A549 (cell line): Measurements from ENCODE around the gene MYOZ2. TPM values are rescaled to one million over a fixed set of nuclear protein-coding genes. Genes with fewer than 3 reads are reported as not detected.

Experiments
- ATAC-seq, 2 experiments: fragments of 200-7000 bp in 1 of 2; fragments of >200 bp in 1 of 2; cut with Nextera tagmentation in 1 of 2; cut with Tn5 transposase in 1 of 2; 3 replicates each; pipeline versions ENCODE4 v1.8.0 to v1.9.1; 2018 to 2020; ENCODE audit warnings: mild to moderate bottlenecking in 1 of 2, moderate library complexity in 1 of 2
- CTCF ChIA-PET: fragments of 300-600 bp; sonication (Branson Sonifier 250); formaldehyde crosslinking; extraction: SDS; loops from one replicate; lab custom pipeline; 2021; ENCODE audit warnings: antibody characterized with exemption, inconsistent platforms; lab: Yijun Ruan, JAX
- POLR2A ChIA-PET: fragments of 350-600 bp; formaldehyde crosslinking; extraction: SDS; loops from one replicate; lab custom pipeline; 2021; ENCODE audit warnings: antibody characterized with exemption, inconsistent platforms; lab: Yijun Ruan, JAX
- DNase-seq, 2 experiments: peaks; one replicate each; pipeline versions ENCODE4 v3.0.0 to v3.0.0-alpha.2; 2011 to 2016; ENCODE audit warnings: low read depth in 1 of 2, low spot score in 1 of 2
- FAIRE-seq: peaks from 2 replicates; lab custom pipeline; 2011; peaks lifted over from hg19 to GRCh38; lab: Jason Lieb, UNC
- H3K27ac ChIP-seq, 2 experiments: fragments of >200 bp; sonication (Bioruptor Twin); formaldehyde crosslinking; 3 replicates each; pipeline ENCODE4 v1.5.1; 2016 to 2017
- H3K4me1 ChIP-seq: fragments of >200 bp; sonication (Bioruptor Twin); formaldehyde crosslinking; 3 replicates; pipeline ENCODE4 v1.6.1; 2016
- H3K4me2 ChIP-seq: fragments of >200 bp; sonication (Bioruptor Twin); formaldehyde crosslinking; 3 replicates; pipeline ENCODE4 v1.6.1; 2016
- H3K4me3 ChIP-seq: fragments of >200 bp; sonication (Bioruptor Twin); formaldehyde crosslinking; 3 replicates; pipeline ENCODE4 v1.5.1; 2016
- H3K9me3 ChIP-seq: fragments of >200 bp; sonication (Bioruptor Twin); formaldehyde crosslinking; 3 replicates; pipeline ENCODE4 v1.6.1; 2016
- BHLHE40 ChIP-seq: IDR thresholded peaks from 2 replicates; pipeline ENCODE4 v1.6.1; 2012; ENCODE audit warnings: low read depth, low read length, inconsistent platforms
- CEBPB ChIP-seq, 2 experiments: fragments of >200 bp in 1 of 2; sonication (Bioruptor Twin) in 1 of 2; formaldehyde crosslinking in 1 of 2; IDR thresholded peaks; 2 replicates each; pipeline ENCODE4 v1.6.1; 2012 to 2016
- CHD2 ChIP-seq: fragments of 150-350 bp; IDR thresholded peaks from 2 replicates; pipeline ENCODE4 v1.6.1; 2014; ENCODE audit warnings: low read length; ENCODE audit not compliant: partially characterized antibody
- CTCF ChIP-seq: fragments of >200 bp; sonication (Bioruptor Twin); formaldehyde crosslinking; IDR thresholded peaks from 3 replicates; pipeline ENCODE4 v1.5.1; 2016
- EHMT2 ChIP-seq: fragments of 200-600 bp; sonication (generic); IDR thresholded peaks from 2 replicates; pipeline ENCODE4 v1.6.1; 2016; ENCODE audit warnings: antibody characterized with exemption, low read depth, mild to moderate bottlenecking, moderate library complexity
- ELK1 ChIP-seq: fragments of 150-350 bp; IDR thresholded peaks from 2 replicates; pipeline ENCODE4 v1.6.1; 2014; ENCODE audit warnings: low read depth, mild to moderate bottlenecking, low read length
- EP300 ChIP-seq, 2 experiments: fragments of >200 bp; sonication (Bioruptor Twin); formaldehyde crosslinking; IDR thresholded peaks; 2 replicates in 1 of 2; 3 replicates in 1 of 2; pipeline ENCODE4 v1.6.1; 2016 to 2017
- ESRRA ChIP-seq: fragments of 150-350 bp; IDR thresholded peaks from 2 replicates; pipeline ENCODE4 v1.6.1; 2014; ENCODE audit warnings: mild to moderate bottlenecking, low read length, borderline replicate concordance
- GATA3 ChIP-seq: IDR thresholded peaks from 2 replicates; pipeline ENCODE4 v1.6.1; 2012; ENCODE audit warnings: borderline replicate concordance
- HES2 ChIP-seq: fragments of >200 bp; sonication (Bioruptor Twin); formaldehyde crosslinking; IDR thresholded peaks from 2 replicates; pipeline ENCODE4 v1.6.1; 2016
- HOXB13 ChIP-seq: fragments of 250-450 bp; sonication (Bioruptor Pico); IDR thresholded peaks from 2 replicates; pipeline ENCODE4 v1.5.0; 2020; ENCODE audit warnings: low read depth, mild to moderate bottlenecking, moderate library complexity
- JUNB ChIP-seq: fragments of >200 bp; sonication (Bioruptor Twin); formaldehyde crosslinking; IDR thresholded peaks from 2 replicates; pipeline ENCODE4 v1.6.1; 2016
- KDM5A ChIP-seq: fragments of 200-600 bp; sonication (generic); IDR thresholded peaks from 2 replicates; pipeline ENCODE4 v1.6.1; 2016; ENCODE audit warnings: antibody characterized with exemption, mild to moderate bottlenecking
- MAFK ChIP-seq: fragments of 450-650 bp; IDR thresholded peaks from 2 replicates; pipeline ENCODE4 v1.6.1; 2014; ENCODE audit not compliant: partially characterized antibody
- MAZ ChIP-seq: fragments of 150-350 bp; IDR thresholded peaks from 2 replicates; pipeline ENCODE4 v1.6.1; 2014; ENCODE audit warnings: antibody characterized with exemption, low read depth, low read length, borderline replicate concordance
- NPAS2 ChIP-seq: fragments of 250-450 bp; sonication (Bioruptor Pico); IDR thresholded peaks from 2 replicates; pipeline ENCODE4 v1.8.0; 2022; ENCODE audit warnings: mild to moderate bottlenecking, moderate library complexity, borderline replicate concordance
- PHF8 ChIP-seq: fragments of 200-600 bp; sonication (generic); IDR thresholded peaks from 2 replicates; pipeline ENCODE4 v1.6.1; 2016; ENCODE audit warnings: low read depth, mild to moderate bottlenecking, antibody characterized with exemption, moderate library complexity, borderline replicate concordance
- RAD21 ChIP-seq, 2 experiments: fragments of >200 bp in 1 of 2; sonication (Bioruptor Twin) in 1 of 2; formaldehyde crosslinking in 1 of 2; IDR thresholded peaks in 1 of 2; conservative IDR thresholded peaks in 1 of 2; 2 replicates in 1 of 2; 3 replicates in 1 of 2; pipeline ENCODE4 v1.6.1; 2012 to 2018; ENCODE audit warnings: inconsistent platforms in 1 of 2
- RARB ChIP-seq: fragments of 250-450 bp; sonication (Bioruptor Pico); IDR thresholded peaks from 2 replicates; pipeline ENCODE4 v1.8.0; 2021; ENCODE audit warnings: mild to moderate bottlenecking, moderate library complexity
- REST ChIP-seq: fragments of 200-600 bp; sonication (generic); IDR thresholded peaks from 2 replicates; pipeline ENCODE4 v1.6.1; 2016; ENCODE audit warnings: antibody characterized with exemption, mild to moderate bottlenecking, moderate library complexity
- RFX5 ChIP-seq: fragments of 450-650 bp; IDR thresholded peaks from 2 replicates; pipeline ENCODE4 v1.7.1; 2014; ENCODE audit warnings: antibody characterized with exemption, mild to moderate bottlenecking, moderate library complexity
- SMC3 ChIP-seq: fragments of >200 bp; sonication (Bioruptor Twin); formaldehyde crosslinking; IDR thresholded peaks from 3 replicates; pipeline ENCODE4 v1.6.1; 2018; ENCODE audit warnings: inconsistent platforms
- TFCP2L1 ChIP-seq: fragments of 250-450 bp; sonication (Bioruptor Pico); IDR thresholded peaks from 2 replicates; pipeline ENCODE4 v1.5.0; 2021; ENCODE audit warnings: mild to moderate bottlenecking
- WGBS: methylation state at CpG from one replicate; pipeline ENCODE4 v1.1.6; 2017; ENCODE audit errors: missing lambda C conversion rate; 5-methylcytosine and 5-hydroxymethylcytosine counted together
- polyA minus RNA-seq: library from RNA; depleted of rRNA, polyadenylated mRNA; stranded (reverse); fragments of >200 nt; gene quantifications from 2 replicates; pipeline ENCODE4 v1.2.3, GENCODE V29; 2011; rRNA and poly(A)+ RNA removed
- polyA plus RNA-seq, 4 experiments: library from polyadenylated mRNA; depleted of rRNA in 3 of 4; stranded (reverse); fragments of >200 nt; fragmentation: RNase III in 1 of 4; extraction: RNeasy Plus Mini Kit Qiagen cat#74134 plus additional on column Dnase treatment in 1 of 4; gene quantifications; 2 replicates in 3 of 4; 3 replicates in 1 of 4; pipeline ENCODE4 v1.2.3, GENCODE V29; 2011 to 2017

The MYOZ2 gene
- polyA plus RNA-seq (2011; rRNA removed) (not detected in 2 replicates), polyA plus RNA-seq (2017; fragmentation: RNase III; extraction: RNeasy Plus Mini Kit Qiagen cat#74134 plus additional on column Dnase treatment) (not detected in 3 replicates), polyA minus RNA-seq (not detected in 2 replicates)
- not detected in 2 replicates for polyA plus RNA-seq (2012; cell fraction: cytosol; rRNA removed)
- polyA plus RNA-seq (2012; cell fraction: nucleus; rRNA removed), result not detected in 2 replicates

- Histone ChIP-seq H3K4me2 (no peak within 1 kb of the TSS), H3K4me3 (no peak within 1 kb of the TSS), H3K4me1 (peaks cover 32% of the 10 kb centered on the region; the same call in 2 of the 3 replicates), H3K9me3 (no peaks in the 10 kb centered on the region), H3K27ac (no peak within 1 kb of the TSS)
- POLR2A ChIA-PET, result interaction anchor here (3.2 kb wide), 1 partner anchor 77 kb away, joined by 12 read pairs; the partner anchor contains the start of gene USP53
- TF ChIP-seq ESRRA (no peak), CEBPB (IDR thresholded peaks at IDR 0.05) (no peak), TFCP2L1 (CRISPR knock-in tag) (no peak), EHMT2 (no peak), NPAS2 (CRISPR knock-in tag) (no peak), REST (no peak), BHLHE40 (no peak), EP300 (IDR thresholded peaks at IDR 0.05) (no peak), PHF8 (no peak), MAFK (no peak)
- FAIRE-seq, result no peak
- ATAC-seq, result no peak
- CTCF ChIA-PET, result no interaction called here
- no peak for DNase-seq
- WGBS, result 72% methylated on average over 2 of the region's 2 CpGs
Observed at GRCh38 chr4:119135721-119136121, at the start of gene MYOZ2. TSS of gene MYOZ2 (plus strand) at chr4:119135832. CDS start at chr4:119136526, 694 bp downstream.

GRCh38 chr4:119087121-119087520 is 48.5 kb upstream of the MYOZ2 start:
- FAIRE-seq (no peak), DNase-seq (peak in 1 of 2 experiments; percentile 31), ATAC-seq (peak; percentile 47 to 79; a peak in 3 of 6 replicates)
- Histone ChIP-seq H3K9me3 (peaks cover 11% of the 10 kb centered on the region; the same call in 1 of the 3 replicates), H3K4me3 (no peak overlapping the region), H3K4me1 (peaks cover 30% of the 10 kb centered on the region), H3K4me2 (peak overlapping the region; percentile 48), H3K27ac (peak overlapping the region; percentile 52 to 85)
- TF ChIP-seq GATA3, result no peak
- peak; percentile 41 for TF ChIP-seq CTCF
- no peak for TF ChIP-seq JUNB
- no peak for TF ChIP-seq CHD2
- TF ChIP-seq MAFK, result no peak
- TF ChIP-seq RAD21 (conservative IDR thresholded peaks at IDR 0.05 in 1 of 2, IDR thresholded peaks at IDR 0.05 in 1 of 2), result peak; percentile 44 to 49; a peak in 4 of 5 replicates
- no peak for TF ChIP-seq MAZ
- no peak for TF ChIP-seq RARB (CRISPR knock-in tag)
- no peak for TF ChIP-seq RFX5
- no peak for TF ChIP-seq KDM5A
- no peak for TF ChIP-seq TFCP2L1 (CRISPR knock-in tag)
- TF ChIP-seq ELK1, result no peak
- no peak for TF ChIP-seq HES2
- no peak for TF ChIP-seq HOXB13 (CRISPR knock-in tag)
- peak; percentile 49; the same call in 2 of the 3 replicates for TF ChIP-seq SMC3
- CTCF ChIA-PET, result interaction anchor here (0.6 to 3.4 kb wide), 13 partner anchors 10 to 211 kb away, joined by 3 to 10 read pairs (median 4); partner anchors contain the start of gene USP53
- 20% methylated on average over 3 of the region's 3 CpGs for WGBS
- POLR2A ChIA-PET, result interaction anchor here (0.8 to 2.4 kb wide), 2 partner anchors 15 to 125 kb away, joined by 3 to 11 read pairs; partner anchors contain the start of gene USP53
